ENCODE data around the gene TNIK. TPM values are rescaled to one million over a fixed set of nuclear protein-coding genes. Genes with fewer than 3 reads are reported as not detected.

The TNIK gene
- total RNA-seq, 2 donors from 2014 or later: 5.6 to 47.1 TPM

GRCh38 chr3:171236265-171237008 lies 223.8 kb downstream of the TNIK start:
- no peak for DNase-seq (ENCODE audit: low spot score)
- Histone ChIP-seq H3K27ac (no peak overlapping the region), H3K4me1 (replicated peaks) (no peaks in the 10 kb centered on the region), H3K9me3 (no peaks in the 10 kb centered on the region), H3K36me3 (no peaks in the 10 kb centered on the region), H3K4me3 (no peak overlapping the region), H3K27me3 (replicated peaks; ENCODE audit: insufficient read depth) (no peaks in the 10 kb centered on the region)
- intact Hi-C loops (cut with DNase I): no loop called here
- TF ChIP-seq, protein P1, sequence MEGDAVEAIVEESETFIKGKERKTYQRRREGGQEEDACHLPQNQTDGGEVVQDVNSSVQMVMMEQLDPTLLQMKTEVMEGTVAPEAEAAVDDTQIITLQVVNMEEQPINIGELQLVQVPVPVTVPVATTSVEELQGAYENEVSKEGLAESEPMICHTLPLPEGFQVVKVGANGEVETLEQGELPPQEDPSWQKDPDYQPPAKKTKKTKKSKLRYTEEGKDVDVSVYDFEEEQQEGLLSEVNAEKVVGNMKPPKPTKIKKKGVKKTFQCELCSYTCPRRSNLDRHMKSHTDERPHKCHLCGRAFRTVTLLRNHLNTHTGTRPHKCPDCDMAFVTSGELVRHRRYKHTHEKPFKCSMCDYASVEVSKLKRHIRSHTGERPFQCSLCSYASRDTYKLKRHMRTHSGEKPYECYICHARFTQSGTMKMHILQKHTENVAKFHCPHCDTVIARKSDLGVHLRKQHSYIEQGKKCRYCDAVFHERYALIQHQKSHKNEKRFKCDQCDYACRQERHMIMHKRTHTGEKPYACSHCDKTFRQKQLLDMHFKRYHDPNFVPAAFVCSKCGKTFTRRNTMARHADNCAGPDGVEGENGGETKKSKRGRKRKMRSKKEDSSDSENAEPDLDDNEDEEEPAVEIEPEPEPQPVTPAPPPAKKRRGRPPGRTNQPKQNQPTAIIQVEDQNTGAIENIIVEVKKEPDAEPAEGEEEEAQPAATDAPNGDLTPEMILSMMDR (IDR thresholded peaks at IDR 0.05): no peak
- no peak for TF ChIP-seq POLR2AphosphoS5 (IDR thresholded peaks at IDR 0.05)
- no peak for TF ChIP-seq POLR2A (IDR thresholded peaks at IDR 0.05)
- 69% methylated on average over 8 of the region's 8 CpGs for WGBS

DNA sequence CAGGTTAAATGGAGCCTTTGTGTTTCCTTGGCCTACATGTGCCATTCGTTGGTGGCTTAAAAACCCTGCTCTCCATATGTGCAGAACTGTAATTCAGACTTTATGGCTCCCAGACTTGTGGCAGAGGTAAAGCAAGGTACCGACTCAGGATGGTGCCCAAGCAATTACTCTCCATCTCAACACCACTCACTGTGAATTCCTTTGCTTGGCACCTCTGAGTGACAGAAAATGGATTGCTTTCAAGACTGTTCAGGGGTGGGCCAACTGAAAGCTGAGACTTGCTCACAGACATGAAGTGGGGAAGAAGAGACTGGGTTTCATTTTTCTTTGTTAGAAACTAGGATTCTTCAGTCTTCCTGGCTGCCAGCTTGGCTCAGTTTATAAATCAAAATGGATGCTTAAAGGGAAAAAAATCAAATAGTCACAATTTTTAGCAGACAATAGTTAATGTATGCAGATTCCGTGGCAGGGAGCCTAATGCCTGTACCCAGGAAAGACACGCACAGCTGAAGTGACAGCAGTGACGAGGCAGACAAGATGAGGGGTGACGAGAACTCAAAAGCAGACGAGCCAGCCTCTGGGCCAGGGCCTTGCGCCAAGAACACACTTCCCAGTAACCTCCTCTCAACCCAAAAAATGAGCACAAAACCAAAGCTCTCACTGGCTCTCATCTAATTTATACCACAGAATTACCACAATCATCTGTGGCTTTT lies 225.8 kb downstream of the TNIK start:
- Histone ChIP-seq H3K4me3 (no peak overlapping the region), H3K27ac (no peak overlapping the region), H3K36me3 (no peaks in the 10 kb centered on the region), H3K4me1 (replicated peaks) (no peaks in the 10 kb centered on the region), H3K9me3 (no peaks in the 10 kb centered on the region), H3K27me3 (replicated peaks; ENCODE audit: insufficient read depth) (no peaks in the 10 kb centered on the region)
- intact Hi-C loops (cut with DNase I): no loop called here
- TF ChIP-seq, protein P1 (IDR thresholded peaks at IDR 0.05): no peak
- TF ChIP-seq POLR2AphosphoS5 (IDR thresholded peaks at IDR 0.05): no peak
- no peak for TF ChIP-seq POLR2A (IDR thresholded peaks at IDR 0.05)
- 85% methylated on average over 8 of the region's 8 CpGs for WGBS
- no peak for DNase-seq (ENCODE audit: low spot score)

GRCh38 chr3:171231361-171231760 lies 228.8 kb downstream of the TNIK start:
- 79% methylated on average over 4 of the region's 4 CpGs for WGBS
- Histone ChIP-seq H3K27ac (no peak overlapping the region), H3K27me3 (replicated peaks; ENCODE audit: insufficient read depth) (no peaks in the 10 kb centered on the region), H3K9me3 (no peaks in the 10 kb centered on the region), H3K4me3 (no peak overlapping the region), H3K36me3 (no peaks in the 10 kb centered on the region), H3K4me1 (replicated peaks) (no peaks in the 10 kb centered on the region)
- TF ChIP-seq, protein P1 (IDR thresholded peaks at IDR 0.05): no peak
- TF ChIP-seq POLR2A (IDR thresholded peaks at IDR 0.05) (no peak), POLR2AphosphoS5 (IDR thresholded peaks at IDR 0.05) (no peak)
- intact Hi-C loops (cut with DNase I): no loop called here
- DNase-seq (ENCODE audit: low spot score): no peak

GRCh38 chr3:171230865-171231264 lies 229.3 kb downstream of the TNIK start:
- H3K4me3 ChIP-seq: no peak overlapping the region
- no peaks in the 10 kb centered on the region for H3K27me3 ChIP-seq (replicated peaks; ENCODE audit: insufficient read depth)
- no peaks in the 10 kb centered on the region for H3K4me1 ChIP-seq (replicated peaks)
- no peak for DNase-seq (ENCODE audit: low spot score)
- no peaks in the 10 kb centered on the region for H3K36me3 ChIP-seq
- TF ChIP-seq POLR2AphosphoS5 (IDR thresholded peaks at IDR 0.05) (no peak), POLR2A (IDR thresholded peaks at IDR 0.05) (no peak)
- TF ChIP-seq, protein P1 (IDR thresholded peaks at IDR 0.05): no peak
- intact Hi-C loops (cut with DNase I): no loop called here
- 33% methylated on average over 4 of the region's 4 CpGs for WGBS
- H3K9me3 ChIP-seq: no peaks in the 10 kb centered on the region
- no peak overlapping the region for H3K27ac ChIP-seq

Data from prostate gland (tissue), 2 donors.